ENCODE results near the gene ARHGDIA. TPM values are rescaled to one million over a fixed set of nuclear protein-coding genes. Genes with fewer than 3 reads are reported as not detected.

Gene ARHGDIA
- total RNA-seq, 2 experiments from 2014 or later: 706 to 715 TPM

DNA sequence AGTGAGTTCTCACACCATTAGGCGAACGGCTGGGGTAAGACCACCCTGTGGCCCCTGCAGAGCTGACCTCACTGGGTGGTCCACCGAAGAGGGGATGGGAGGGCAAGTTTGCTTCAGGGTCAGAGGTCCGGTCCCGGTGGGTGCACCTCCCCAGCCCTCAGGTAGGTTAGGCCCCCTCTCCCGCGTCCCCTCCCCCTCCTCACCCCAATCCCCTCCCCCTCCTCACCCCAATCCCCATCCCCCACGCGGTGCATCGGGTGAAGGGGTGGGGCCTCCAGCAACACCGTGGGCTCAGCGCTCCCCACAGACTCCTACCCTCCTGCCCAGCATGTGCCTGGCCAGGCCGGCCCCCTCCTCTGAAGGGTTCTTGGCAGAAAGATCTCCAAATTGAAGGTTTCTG is 51.4 kb downstream of the ARHGDIA start:
- H3K4me3 Mint-ChIP-seq: no peak overlapping the region
- peaks cover 8% of the 10 kb centered on the region for H3K36me3 Mint-ChIP-seq (ENCODE audit: low read depth)
- no peaks in the 10 kb centered on the region for H3K9me3 Mint-ChIP-seq
- H3K27me3 Mint-ChIP-seq: peaks cover 8% of the 10 kb centered on the region
- Histone ChIP-seq H3K4me3 (ENCODE audit: low read length) (no peak overlapping the region), H3K27me3 (ENCODE audit: control insufficient read depth in 1 of 2, insufficient read depth in 2 of 2, low read length in 2 of 2) (no peaks in the 10 kb centered on the region), H3K27ac (ENCODE audit: low read depth in 1 of 2, low read length in 2 of 2) (no peak overlapping the region), H3K9me3 (ENCODE audit: control insufficient read depth in 1 of 2, insufficient read depth in 1 of 2, low read length in 2 of 2) (peaks cover 0 to 3% of the 10 kb centered on the region in 2 experiments), H3K36me3 (ENCODE audit: insufficient read depth, low read length) (peaks cover 17% of the 10 kb centered on the region), H3K4me1 (ENCODE audit: insufficient read depth, low read length) (peaks cover 7% of the 10 kb centered on the region)
- H3K4me1 Mint-ChIP-seq (ENCODE audit: low read depth): no peaks in the 10 kb centered on the region
- intact Hi-C loops (cut with DNase I, micrococcal nuclease): no loop called here
- ChIA-PET POLR2A (no interaction called here), CTCF (no interaction called here)
- no peak overlapping the region for H3K27ac Mint-ChIP-seq
- TF ChIP-seq, protein P1, sequence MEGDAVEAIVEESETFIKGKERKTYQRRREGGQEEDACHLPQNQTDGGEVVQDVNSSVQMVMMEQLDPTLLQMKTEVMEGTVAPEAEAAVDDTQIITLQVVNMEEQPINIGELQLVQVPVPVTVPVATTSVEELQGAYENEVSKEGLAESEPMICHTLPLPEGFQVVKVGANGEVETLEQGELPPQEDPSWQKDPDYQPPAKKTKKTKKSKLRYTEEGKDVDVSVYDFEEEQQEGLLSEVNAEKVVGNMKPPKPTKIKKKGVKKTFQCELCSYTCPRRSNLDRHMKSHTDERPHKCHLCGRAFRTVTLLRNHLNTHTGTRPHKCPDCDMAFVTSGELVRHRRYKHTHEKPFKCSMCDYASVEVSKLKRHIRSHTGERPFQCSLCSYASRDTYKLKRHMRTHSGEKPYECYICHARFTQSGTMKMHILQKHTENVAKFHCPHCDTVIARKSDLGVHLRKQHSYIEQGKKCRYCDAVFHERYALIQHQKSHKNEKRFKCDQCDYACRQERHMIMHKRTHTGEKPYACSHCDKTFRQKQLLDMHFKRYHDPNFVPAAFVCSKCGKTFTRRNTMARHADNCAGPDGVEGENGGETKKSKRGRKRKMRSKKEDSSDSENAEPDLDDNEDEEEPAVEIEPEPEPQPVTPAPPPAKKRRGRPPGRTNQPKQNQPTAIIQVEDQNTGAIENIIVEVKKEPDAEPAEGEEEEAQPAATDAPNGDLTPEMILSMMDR (IDR thresholded peaks at IDR 0.05): no peak
- DNase-seq: no peak
- ATAC-seq (ENCODE audit: poor library complexity): no peak

DNA sequence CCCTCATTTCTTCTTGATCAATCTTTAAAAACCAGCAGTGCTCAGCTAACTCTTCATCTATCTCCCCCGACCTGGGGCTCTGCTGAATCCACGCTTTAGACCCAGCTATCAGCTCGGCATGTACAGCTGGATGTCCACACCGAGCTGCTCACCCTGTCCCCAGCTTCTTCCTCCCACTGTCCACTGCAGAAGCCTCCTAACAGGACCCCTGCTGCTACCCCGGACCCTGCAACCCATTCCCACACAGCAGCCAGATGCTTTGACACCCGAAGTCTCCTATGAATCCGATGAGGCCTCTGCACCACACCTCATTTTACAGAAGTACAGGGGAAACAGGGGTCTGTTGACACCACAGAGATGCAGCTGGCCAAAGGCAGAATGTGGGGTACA is 53.4 kb downstream of the ARHGDIA start:
- DNase-seq (no peak), ATAC-seq (ENCODE audit: poor library complexity) (no peak)
- TF ChIP-seq, protein P1 (IDR thresholded peaks at IDR 0.05): no peak
- CTCF ChIA-PET: no interaction called here
- peaks cover 4% of the 10 kb centered on the region for H3K36me3 Mint-ChIP-seq (ENCODE audit: low read depth)
- H3K27me3 Mint-ChIP-seq: peaks cover 8% of the 10 kb centered on the region
- no peaks in the 10 kb centered on the region for H3K4me1 Mint-ChIP-seq (ENCODE audit: low read depth)
- no peaks in the 10 kb centered on the region for H3K9me3 Mint-ChIP-seq
- Histone ChIP-seq H3K4me3 (ENCODE audit: low read length) (no peak overlapping the region), H3K36me3 (ENCODE audit: insufficient read depth, low read length) (peaks cover 7% of the 10 kb centered on the region), H3K27me3 (ENCODE audit: control insufficient read depth in 1 of 2, insufficient read depth in 2 of 2, low read length in 2 of 2) (no peaks in the 10 kb centered on the region), H3K27ac (ENCODE audit: low read depth in 1 of 2, low read length in 2 of 2) (no peak overlapping the region), H3K9me3 (ENCODE audit: control insufficient read depth in 1 of 2, insufficient read depth in 1 of 2, low read length in 2 of 2) (peaks cover 0 to 3% of the 10 kb centered on the region in 2 experiments), H3K4me1 (ENCODE audit: insufficient read depth, low read length) (peaks cover 7% of the 10 kb centered on the region)
- POLR2A ChIA-PET: no interaction called here
- no peak overlapping the region for H3K27ac Mint-ChIP-seq
- intact Hi-C loops (cut with DNase I, micrococcal nuclease): no loop called here
- no peak overlapping the region for H3K4me3 Mint-ChIP-seq

Other genes starting within 250 kb of the ARHGDIA start
- 10 to 100 TPM; 61.0 to 62.4 TPM for gene NPLOC4, start 234.2 kb downstream of the ARHGDIA start, total RNA-seq
- gene TSPAN10, start 234.1 kb downstream of the ARHGDIA start, total RNA-seq: under 1 TPM in 1 of 2 experiments, not detected in 1; 0.17 TPM
- gene PDE6G, start 214.8 kb downstream of the ARHGDIA start, total RNA-seq: under 1 TPM; 0.49 to 0.92 TPM
- 10 to 100 TPM; 24.6 to 25.3 TPM for gene OXLD1, start 204.7 kb downstream of the ARHGDIA start, total RNA-seq
- 10 to 100 TPM; 20.8 to 21.7 TPM for gene CCDC137, start 204.6 kb downstream of the ARHGDIA start, total RNA-seq
- gene ARL16, start 187.5 kb downstream of the ARHGDIA start, total RNA-seq: 10 to 100 TPM; 35.7 to 38.5 TPM
- 100 to 1,000 TPM; 118 to 127 TPM for gene HGS, start 187.3 kb downstream of the ARHGDIA start, total RNA-seq
- gene MRPL12, start 168.0 kb downstream of the ARHGDIA start, total RNA-seq: 10 to 100 TPM; 26.2 to 26.5 TPM
- gene SLC25A10, start 159.1 kb downstream of the ARHGDIA start, total RNA-seq: 1 to 10 TPM; 4.6 TPM
- not detected for gene GCGR, start 67.2 kb downstream of the ARHGDIA start, total RNA-seq
- 10 to 100 TPM; 36.9 to 37.7 TPM for gene MCRIP1, start 38.0 kb downstream of the ARHGDIA start, total RNA-seq
- gene PPP1R27, start 36.3 kb downstream of the ARHGDIA start, total RNA-seq: not detected
- gene P4HB, start 10.8 kb downstream of the ARHGDIA start, total RNA-seq: 100 to 1,000 TPM; 223 to 233 TPM
- 100 to 1,000 TPM in 1 of 2 experiments, 10 to 100 TPM in 1; 93.3 to 101 TPM for gene ALYREF, start 20.2 kb upstream of the ARHGDIA start, total RNA-seq
- gene ANAPC11, start 20.4 kb upstream of the ARHGDIA start, total RNA-seq: 10 to 100 TPM; 27.9 to 28.9 TPM
- under 1 TPM in 1 of 2 experiments, not detected in 1; 0.20 TPM for gene NPB, start 30.9 kb upstream of the ARHGDIA start, total RNA-seq
- gene PCYT2, start 40.1 kb upstream of the ARHGDIA start, total RNA-seq: 10 to 100 TPM; 18.7 to 18.9 TPM
- gene SIRT7, start 46.8 kb upstream of the ARHGDIA start, total RNA-seq: 10 to 100 TPM; 56.7 to 57.5 TPM
- 10 to 100 TPM; 10.8 to 13.3 TPM for gene MAFG, start 56.4 kb upstream of the ARHGDIA start, total RNA-seq
- 1 to 10 TPM in 1 of 2 experiments, under 1 TPM in 1; 0.38 to 1.0 TPM for gene PYCR1, start 66.0 kb upstream of the ARHGDIA start, total RNA-seq
- not detected for gene MYADML2, start 75.9 kb upstream of the ARHGDIA start, total RNA-seq
- not detected for gene NOTUM, start 89.8 kb upstream of the ARHGDIA start, total RNA-seq
- gene ASPSCR1, start 106.3 kb upstream of the ARHGDIA start, total RNA-seq: 10 to 100 TPM; 19.1 to 22.7 TPM
- 10 to 100 TPM; 14.9 to 19.6 TPM for gene CENPX, start 151.5 kb upstream of the ARHGDIA start, total RNA-seq
- 10 to 100 TPM; 17.7 to 17.9 TPM for gene LRRC45, start 152.0 kb upstream of the ARHGDIA start, total RNA-seq
- gene RAC3, start 160.3 kb upstream of the ARHGDIA start, total RNA-seq: 1 to 10 TPM; 3.3 to 5.3 TPM
- 100 to 1,000 TPM; 103 to 119 TPM for gene DCXR, start 166.4 kb upstream of the ARHGDIA start, total RNA-seq
- 10 to 100 TPM; 28.1 to 31.2 TPM for gene RFNG, start 180.5 kb upstream of the ARHGDIA start, total RNA-seq
- 10 to 100 TPM; 64.6 to 69.3 TPM for gene GPS1, start 180.6 kb upstream of the ARHGDIA start, total RNA-seq
- 100 to 1,000 TPM; 160 to 163 TPM for gene DUS1L, start 194.5 kb upstream of the ARHGDIA start, total RNA-seq
- 100 to 1,000 TPM; 168 to 174 TPM for gene FASN, start 226.9 kb upstream of the ARHGDIA start, total RNA-seq

All from CD4-positive, alpha-beta T cell (primary cell).